SU-DHL-6 (cell line): ENCODE data around the gene MAK.

Experiments used
- CTCF ChIP-seq: fragments of 200-600 bp; sonication (generic); IDR thresholded peaks from one replicate; pipeline ENCODE4 v1.5.1; 2017; ENCODE audit warnings: antibody characterized with exemption, mild to moderate bottlenecking, low read length, moderate library complexity; ENCODE audit not compliant: insufficient read depth, poor library complexity, severe bottlenecking
- EZH2phosphoT487 ChIP-seq: fragments of 200-600 bp; sonication (generic), shearing (Covaris generic); conservative IDR thresholded peaks from 2 replicates; pipeline ENCODE4 v1.6.1; 2018; ENCODE audit warnings: mild to moderate bottlenecking, antibody characterized with exemption, low read length, moderate library complexity, mixed read lengths

GRCh38 chr6:10720265-10720959 lies 117.9 kb downstream of the MAK start:
- TF ChIP-seq CTCF: no peak
- no peak for TF ChIP-seq EZH2phosphoT487
